Measurements from ENCODE around the gene ARHGAP32. TPM values are rescaled to one million over a fixed set of nuclear protein-coding genes. Genes with fewer than 3 reads are reported as not detected.

Gene ARHGAP32
- total RNA-seq, 4 donors from 2014 or later = 11.2 to 21.7 (median 18.1) TPM

DNA sequence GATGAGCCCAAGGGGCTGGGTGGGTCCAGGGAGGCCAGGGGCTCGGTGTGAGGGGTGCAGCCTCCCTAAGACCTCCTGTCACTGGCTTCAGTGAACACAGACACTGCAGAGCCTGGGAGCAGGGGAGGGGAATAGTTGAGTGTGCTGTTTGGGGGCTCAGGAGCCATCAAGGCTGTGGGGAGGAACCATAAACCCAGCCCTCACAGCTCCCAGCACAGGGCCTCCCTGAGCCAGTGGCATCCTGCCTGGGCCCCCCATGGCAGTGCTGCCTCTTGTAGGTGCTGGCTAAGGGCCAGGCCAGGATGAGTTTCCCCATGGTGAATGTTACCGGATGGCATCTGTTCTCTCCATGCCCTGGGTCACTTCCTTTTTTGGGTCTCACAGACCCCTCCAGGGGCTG is 275.4 kb downstream of the ARHGAP32 start:
- TF ChIP-seq, protein P1, sequence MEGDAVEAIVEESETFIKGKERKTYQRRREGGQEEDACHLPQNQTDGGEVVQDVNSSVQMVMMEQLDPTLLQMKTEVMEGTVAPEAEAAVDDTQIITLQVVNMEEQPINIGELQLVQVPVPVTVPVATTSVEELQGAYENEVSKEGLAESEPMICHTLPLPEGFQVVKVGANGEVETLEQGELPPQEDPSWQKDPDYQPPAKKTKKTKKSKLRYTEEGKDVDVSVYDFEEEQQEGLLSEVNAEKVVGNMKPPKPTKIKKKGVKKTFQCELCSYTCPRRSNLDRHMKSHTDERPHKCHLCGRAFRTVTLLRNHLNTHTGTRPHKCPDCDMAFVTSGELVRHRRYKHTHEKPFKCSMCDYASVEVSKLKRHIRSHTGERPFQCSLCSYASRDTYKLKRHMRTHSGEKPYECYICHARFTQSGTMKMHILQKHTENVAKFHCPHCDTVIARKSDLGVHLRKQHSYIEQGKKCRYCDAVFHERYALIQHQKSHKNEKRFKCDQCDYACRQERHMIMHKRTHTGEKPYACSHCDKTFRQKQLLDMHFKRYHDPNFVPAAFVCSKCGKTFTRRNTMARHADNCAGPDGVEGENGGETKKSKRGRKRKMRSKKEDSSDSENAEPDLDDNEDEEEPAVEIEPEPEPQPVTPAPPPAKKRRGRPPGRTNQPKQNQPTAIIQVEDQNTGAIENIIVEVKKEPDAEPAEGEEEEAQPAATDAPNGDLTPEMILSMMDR (IDR thresholded peaks at IDR 0.05) = no peak
- ATAC-seq (ENCODE audit: low FRiP score) (no peak), DNase-seq (ENCODE audit: low spot score) (no peak)

DNA sequence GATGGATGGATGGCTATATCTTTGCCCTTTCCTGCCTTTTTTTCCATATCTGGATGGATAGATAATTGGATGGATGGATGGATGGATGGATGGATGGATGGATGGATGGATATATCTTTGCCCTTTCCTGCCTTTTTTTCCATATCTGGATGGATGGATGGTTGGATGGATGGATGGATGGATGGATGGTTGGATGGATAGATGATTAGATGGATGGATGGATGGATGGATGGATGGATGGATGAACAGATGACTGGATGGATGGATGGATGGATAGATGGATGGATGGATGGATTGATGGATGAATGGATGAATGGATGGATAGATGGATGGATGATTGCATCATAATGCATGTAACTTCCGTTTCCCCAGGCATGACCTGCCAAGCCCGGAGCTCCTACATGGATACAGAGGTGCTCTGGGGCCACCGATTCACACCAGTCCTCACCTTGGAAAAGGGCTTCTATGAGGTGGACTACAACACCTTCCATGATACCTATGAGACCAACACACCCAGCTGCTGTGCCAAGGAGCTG is 276.0 kb downstream of the ARHGAP32 start:
- ATAC-seq (ENCODE audit: low FRiP score) (no peak), DNase-seq (ENCODE audit: low spot score) (no peak)
- TF ChIP-seq, protein P1 (IDR thresholded peaks at IDR 0.05) = no peak

DNA sequence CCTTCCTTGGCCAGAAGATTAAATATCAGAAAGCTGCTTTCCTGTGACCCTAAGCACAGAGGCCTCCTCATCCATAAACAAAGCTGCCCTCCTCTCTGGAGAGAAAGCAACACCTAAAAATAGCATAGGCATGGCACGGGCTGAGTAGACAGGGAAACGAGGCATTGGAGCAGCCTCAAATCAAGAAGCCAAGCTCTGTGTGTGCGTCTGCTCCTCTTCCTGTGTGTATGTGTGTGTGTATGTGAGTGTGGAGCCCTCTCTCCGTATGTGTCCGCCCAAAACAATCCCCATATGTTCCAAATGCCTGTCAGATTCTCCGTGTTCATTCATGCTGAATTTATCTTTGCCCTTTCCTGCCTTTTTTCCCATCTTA is 277.0 kb downstream of the ARHGAP32 start:
- TF ChIP-seq, protein P1 (IDR thresholded peaks at IDR 0.05) = no peak
- ATAC-seq (ENCODE audit: low FRiP score) (no peak), DNase-seq (ENCODE audit: low spot score) (no peak)

Small RNA genes within 50 kb of the gene (small RNA-seq; reads per million reads assigned to genes)
- gene RF00019 (not detected), gene RNU6-874P (not detected), gene RNU6-876P (not detected)

Other genes starting within 250 kb of the ARHGAP32 start
- under 1 TPM in 2 of 4 donors, not detected in 2; 0.24 to 0.37 TPM for gene TP53AIP1, start 249.5 kb downstream of the ARHGAP32 start, total RNA-seq
- 1 to 10 TPM in 1 of 4 donors, not detected in 3; 1.4 TPM for gene BARX2, start 183.5 kb upstream of the ARHGAP32 start, total RNA-seq